ENCODE data around the gene FN3KRP.
A peak's percentile ranks its signal among the peaks of the same experiment; 100 is the strongest.

Gene FN3KRP

DNA sequence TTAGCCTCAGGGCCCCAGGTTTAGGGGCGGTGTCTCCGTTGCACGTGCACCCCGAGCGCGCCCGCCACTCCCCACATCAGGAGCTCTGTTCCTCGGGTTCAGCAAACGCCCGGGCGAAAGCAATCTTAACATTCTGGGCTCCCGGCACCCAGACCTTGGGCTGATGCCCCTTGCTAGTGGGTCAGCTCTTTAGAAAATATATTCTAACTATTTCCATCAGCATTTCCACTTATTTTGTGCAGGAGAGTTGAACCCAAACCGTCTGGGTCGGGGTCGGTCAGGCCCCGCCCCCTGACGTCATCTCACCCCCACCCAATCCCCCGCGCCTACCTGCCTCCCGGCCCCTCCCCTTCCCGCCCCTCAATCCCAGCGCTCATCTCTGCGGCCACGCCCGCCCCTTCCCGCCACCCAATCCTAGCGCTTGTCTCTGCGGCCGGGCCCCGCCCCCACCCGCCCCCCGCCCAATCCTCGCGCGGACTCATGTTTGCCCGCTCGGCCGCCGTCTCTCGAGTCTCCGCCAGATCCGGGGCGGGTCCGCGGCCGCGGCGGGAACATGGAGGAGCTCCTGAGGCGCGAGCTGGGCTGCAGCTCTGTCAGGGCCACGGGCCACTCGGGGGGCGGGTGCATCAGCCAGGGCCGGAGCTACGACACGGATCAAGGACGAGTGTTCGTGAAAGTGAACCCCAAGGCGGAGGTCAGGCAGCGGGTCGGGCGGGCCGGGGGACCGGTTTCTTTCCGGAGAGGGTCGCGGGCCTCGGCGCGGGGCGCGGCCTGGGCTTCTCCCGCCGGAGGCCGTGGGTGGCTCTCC, at the start of gene FN3KRP:
Gene FN3KRP, plus strand, starts transcription at position 504 of the 808 bp plus-strand sequence. Its CDS starts 50 bp downstream, at position 554.
- DNase-seq, result peak; percentile 95

GRCh38 chr17:82666931-82667667, 49.4 kb upstream of the FN3KRP start:
- DNase-seq, result no peak

GRCh38 chr17:82667668-82668000, 48.9 kb upstream of the FN3KRP start:
- DNase-seq, result no peak

GRCh38 chr17:82668024-82668630, 48.4 kb upstream of the FN3KRP start:
- DNase-seq, result no peak

DNA sequence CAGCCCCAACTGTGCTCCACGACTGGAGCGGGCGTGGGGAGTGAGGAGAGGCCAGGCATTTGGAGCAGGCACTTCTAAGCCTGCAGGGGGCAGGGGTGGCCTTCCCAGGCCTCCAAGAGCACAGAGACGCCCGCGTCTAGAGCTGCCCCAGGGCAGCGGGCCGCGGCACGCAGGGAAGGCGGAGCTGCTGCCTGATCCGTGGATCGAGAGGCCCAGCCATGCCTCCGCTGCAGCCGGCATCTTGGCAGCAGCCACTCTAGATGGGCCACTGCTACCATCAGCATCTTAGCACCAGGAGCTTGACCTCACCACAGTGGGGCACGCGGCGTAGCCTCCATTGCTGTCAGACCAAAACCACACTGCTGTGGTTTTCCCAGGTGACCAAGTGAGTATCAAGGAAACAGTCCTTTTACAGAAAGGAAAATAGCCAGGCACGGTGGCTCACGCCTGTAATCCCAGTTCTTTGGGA, 47.8 kb upstream of the FN3KRP start:
- peak; percentile 50 for DNase-seq

DNA sequence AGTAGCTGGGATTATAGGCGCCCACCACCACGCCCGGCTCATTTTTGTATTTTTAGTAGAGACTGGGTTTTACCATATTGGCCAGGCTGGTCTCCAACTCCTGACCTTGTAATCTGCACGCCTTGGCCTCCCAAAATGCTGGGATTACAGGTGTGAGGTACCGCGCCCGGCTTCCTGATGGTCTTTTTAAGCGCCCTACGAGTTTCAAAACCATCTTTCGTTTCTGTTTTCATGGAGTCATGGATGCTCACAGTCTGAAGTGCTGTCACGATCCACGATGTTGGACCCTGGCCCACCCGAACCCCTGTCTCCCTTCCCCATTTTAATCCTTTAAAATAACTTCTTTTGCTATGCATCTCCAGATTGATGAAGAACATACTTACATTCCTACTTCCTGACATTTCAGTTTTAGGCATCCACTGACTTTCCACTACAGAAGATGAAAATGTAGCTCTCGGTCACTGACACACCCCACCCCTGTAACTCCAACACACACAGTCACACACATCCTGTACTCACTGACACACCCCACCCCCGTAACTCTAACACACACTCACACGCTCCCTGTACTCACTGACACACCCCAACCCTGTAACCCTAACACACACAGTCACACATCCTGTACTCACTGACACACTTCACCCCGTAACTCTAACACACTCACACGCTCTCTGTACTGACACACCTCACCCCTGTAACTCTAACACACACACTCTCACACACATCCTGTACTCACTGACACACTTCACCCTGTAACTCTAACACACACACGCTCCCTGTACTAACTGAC, 45.6 kb upstream of the FN3KRP start:
- no peak for DNase-seq

DNA sequence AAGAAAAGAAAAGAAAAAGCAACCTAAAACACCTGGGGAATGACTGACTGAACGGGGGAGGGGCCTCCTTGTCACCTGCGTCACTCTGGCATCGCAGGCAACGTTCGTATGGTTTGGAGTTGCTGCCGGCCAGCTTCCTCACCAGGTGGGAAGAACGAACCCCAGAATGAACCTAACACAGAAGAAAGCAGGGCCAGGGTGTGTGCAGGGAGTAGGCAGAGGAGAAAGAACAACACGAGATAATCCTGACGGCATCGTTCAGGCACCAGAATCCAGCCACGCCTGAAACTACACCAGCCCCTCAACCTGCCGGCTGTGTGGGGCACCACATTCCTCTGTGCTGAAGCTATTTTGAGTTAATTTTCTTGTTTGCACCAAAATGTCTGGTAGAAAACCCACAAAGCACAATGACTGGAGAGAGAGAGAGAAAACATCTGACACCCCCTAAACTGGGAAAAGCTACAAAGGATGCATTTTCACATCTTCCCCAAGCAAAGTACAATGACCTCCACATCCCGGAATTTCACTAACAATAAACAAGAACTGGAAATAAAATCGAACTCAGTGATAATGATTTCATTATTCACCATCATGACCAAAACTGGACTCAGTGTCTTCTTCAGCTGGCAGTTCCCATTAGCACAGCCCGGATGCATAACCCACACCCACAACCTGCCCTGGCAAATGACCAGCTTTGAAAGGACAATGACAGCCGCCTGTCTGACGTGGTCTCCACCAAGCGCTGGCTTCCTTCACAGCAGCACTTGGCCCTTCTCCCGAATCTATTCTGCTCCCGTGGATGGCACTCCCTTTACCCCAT, 41.6 kb upstream of the FN3KRP start:
- DNase-seq, result no peak

DNA sequence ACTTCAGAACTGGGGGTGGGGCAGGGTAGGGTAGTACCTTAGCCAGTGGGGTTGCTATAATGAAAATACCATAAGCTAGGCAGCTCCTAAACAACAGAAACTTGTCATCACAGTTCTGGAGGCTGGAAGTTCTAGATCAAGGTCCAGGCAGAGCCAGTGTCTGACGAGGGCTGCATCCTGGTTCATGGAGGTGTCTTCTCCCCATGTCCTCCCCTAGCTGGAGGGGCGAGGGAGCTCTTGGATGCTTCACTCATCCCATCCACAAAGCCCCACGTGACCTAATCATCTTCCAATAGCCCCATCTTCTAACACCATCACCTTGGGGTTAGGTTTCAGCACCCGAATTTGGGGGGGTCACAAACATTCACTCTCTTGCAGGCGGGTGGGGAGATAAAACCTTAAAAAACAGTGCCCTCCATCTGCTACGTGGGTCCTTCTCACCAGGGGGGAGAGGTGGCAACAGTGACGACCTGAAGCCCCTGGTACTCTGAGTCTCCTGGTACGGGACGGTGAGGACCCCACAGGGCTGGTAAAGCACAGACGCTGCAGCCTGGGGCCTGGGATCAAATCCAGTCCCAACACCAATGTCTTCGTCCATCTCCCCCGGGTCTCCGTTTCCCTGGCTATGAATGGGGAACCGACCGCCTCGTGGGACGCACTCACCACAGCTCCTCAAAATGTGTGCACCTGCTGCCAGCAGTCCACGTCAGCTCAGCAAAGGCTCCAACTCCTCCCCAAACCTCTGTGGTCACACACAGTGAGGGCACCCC, 40.8 kb upstream of the FN3KRP start:
- no peak for DNase-seq

- DNase-seq, result no peak
Observed at GRCh38 chr17:82677353-82677925, 39.1 kb upstream of the FN3KRP start.

- no peak for DNase-seq
Observed at GRCh38 chr17:82678265-82678891, 38.1 kb upstream of the FN3KRP start.

- no peak for DNase-seq
Observed at GRCh38 chr17:82679586-82680465, 36.7 kb upstream of the FN3KRP start.

GRCh38 chr17:82681547-82681946, 35.0 kb upstream of the FN3KRP start:
- DNase-seq, result no peak

GRCh38 chr17:82683534-82683933, 33.0 kb upstream of the FN3KRP start:
- no peak for DNase-seq

DNA sequence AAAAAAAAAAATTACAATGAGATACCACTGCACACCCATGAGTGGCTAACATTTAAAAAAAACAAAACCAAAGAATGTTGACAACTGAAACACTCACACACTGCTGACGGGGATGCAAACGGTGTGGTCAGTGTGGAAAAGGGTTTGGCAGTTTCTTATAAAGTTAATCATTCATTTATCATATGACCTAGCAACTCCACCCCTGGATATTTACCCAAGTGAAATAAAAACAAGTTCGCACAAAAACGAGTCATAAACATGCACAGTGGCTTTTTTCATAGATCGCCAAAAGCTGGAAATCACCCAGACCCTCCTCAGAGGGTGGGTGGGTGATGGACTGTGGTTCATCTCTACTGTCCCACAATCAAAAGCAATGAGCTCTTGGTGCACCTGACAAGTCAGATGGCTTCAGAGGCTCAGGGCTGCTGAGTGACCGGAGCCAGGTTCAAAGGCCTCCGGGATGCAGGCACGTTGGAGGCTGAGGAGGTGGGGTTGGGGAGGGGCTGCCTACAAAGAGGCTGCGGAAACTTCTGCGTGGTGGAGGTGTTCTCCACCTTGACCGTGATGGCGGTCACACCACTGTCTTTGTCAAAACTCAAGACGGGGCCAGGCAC, 32.2 kb upstream of the FN3KRP start:
- DNase-seq, result no peak

GRCh38 chr17:82685291-82685690, 31.2 kb upstream of the FN3KRP start:
- DNase-seq, result no peak

DNA sequence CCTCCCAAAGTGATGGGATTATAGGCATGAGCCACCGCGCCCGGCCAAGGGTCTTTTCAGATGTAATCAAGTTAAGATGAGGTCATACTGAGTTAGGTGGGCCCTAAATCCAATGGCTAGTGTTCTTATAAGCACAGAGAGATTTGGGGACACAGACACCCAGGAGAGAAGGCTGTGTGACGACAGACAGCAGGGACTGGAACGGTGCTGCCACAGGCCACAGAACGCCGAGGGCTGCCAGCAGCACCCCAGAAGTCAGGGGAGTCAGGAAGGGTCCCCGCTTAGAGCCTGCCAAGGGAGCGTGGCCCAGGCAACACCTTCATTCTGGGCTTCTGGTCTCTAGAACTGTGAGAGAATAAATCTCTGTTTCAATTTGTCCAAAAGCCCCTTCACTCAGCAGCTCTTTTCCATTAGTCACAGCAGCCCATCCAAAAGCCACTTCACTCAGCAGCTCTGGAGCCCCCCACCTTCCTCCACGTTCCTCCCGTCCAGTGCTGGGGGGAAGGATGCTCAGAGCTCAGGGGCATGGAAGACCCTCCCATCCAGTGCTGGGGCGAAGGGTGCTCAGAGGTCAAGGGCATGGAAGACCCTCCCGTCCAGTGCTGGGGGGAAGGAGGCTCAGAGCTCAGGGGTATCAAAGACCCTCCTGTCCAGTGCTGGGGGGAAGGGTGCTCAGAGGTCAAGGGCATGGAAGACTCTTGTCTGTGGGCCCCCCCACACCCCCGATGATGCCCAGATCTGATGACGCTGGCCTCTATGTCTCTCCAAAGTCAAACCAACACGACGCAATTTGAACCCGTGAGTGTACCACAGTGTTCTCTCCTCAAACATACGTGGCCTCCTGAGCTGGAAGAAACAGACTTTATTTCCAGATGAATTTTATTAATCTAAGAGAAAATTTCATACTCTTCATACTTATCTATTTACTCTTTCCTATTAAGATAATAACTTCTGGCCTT, 29.9 kb upstream of the FN3KRP start:
- DNase-seq, result no peak

DNA sequence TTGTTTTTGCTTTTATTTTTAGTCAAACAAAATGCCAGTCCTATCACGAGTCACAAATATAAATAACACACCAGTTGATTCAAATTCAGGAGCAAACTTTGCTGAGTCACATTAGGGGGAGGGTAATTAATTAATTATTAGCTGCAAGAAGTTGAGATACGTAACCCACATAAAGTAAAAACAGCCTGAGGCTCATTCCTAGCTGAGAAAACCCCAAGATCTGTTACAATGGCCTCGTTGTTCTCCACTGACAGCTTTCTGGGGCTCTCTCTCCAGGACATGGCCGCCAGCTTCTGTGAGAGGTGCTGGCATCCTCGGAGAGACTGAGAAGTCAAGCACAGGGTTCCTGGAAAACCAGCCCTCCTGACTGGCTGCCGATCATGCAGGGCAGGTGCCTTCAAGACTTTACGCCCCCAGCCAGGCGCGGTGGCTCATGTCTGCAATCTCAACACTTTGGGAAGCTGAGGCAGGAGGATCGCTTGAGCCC, 29.1 kb upstream of the FN3KRP start:
- DNase-seq, result no peak
